HG03342 (cell line): ENCODE measurements around the gene CHST2.
A peak's percentile ranks its signal among the peaks of the same experiment; 100 is the strongest.

Experiments used
- ATAC-seq: cut with Tn5 transposase; IDR thresholded peaks from one replicate; pipeline ENCODE4 v1.9.1; 2021; ENCODE audit warnings: mild to moderate bottlenecking, moderate library complexity; ENCODE audit not compliant: unreplicated experiment

The CHST2 gene

GRCh38 chr3:143098032-143098764 lies 21.4 kb upstream of the CHST2 start:
- no peak for ATAC-seq

- no peak for ATAC-seq
These were observed 20.4 kb upstream of the CHST2 start for GRCh38 chr3:143099210-143099609.

- no peak for ATAC-seq
These were observed 19.9 kb upstream of the CHST2 start for GRCh38 chr3:143099690-143100089.

- ATAC-seq = no peak
These were observed 19.1 kb upstream of the CHST2 start for GRCh38 chr3:143100451-143100850.

- ATAC-seq = no peak
These were observed 17.7 kb upstream of the CHST2 start for GRCh38 chr3:143101792-143102381.

GRCh38 chr3:143103652-143104051 lies 15.9 kb upstream of the CHST2 start:
- ATAC-seq = no peak

GRCh38 chr3:143105170-143105569 lies 14.4 kb upstream of the CHST2 start:
- no peak for ATAC-seq

GRCh38 chr3:143109861-143110260 lies 9.7 kb upstream of the CHST2 start:
- ATAC-seq = no peak

GRCh38 chr3:143110371-143110770 lies 9.2 kb upstream of the CHST2 start:
- no peak for ATAC-seq

GRCh38 chr3:143118630-143119008 lies 952 bp upstream of the CHST2 start:
- ATAC-seq = no peak

- ATAC-seq = peak; percentile 4
These were observed 574 bp downstream of the CHST2 start for GRCh38 chr3:143119974-143120715.

GRCh38 chr3:143120716-143121240 lies 1.2 kb downstream of the CHST2 start:
- ATAC-seq = peak; percentile 32

GRCh38 chr3:143121241-143122088 lies 1.9 kb downstream of the CHST2 start:
- ATAC-seq = peak; percentile 12

GRCh38 chr3:143122089-143122430 lies 2.5 kb downstream of the CHST2 start:
- ATAC-seq = no peak

- ATAC-seq = no peak
These were observed 3.2 kb downstream of the CHST2 start for GRCh38 chr3:143122608-143123352.

GRCh38 chr3:143123353-143123984 lies 3.9 kb downstream of the CHST2 start:
- ATAC-seq = no peak

- no peak for ATAC-seq
These were observed 5.3 kb downstream of the CHST2 start for GRCh38 chr3:143124601-143125520.

GRCh38 chr3:143127801-143128200 lies 8.2 kb downstream of the CHST2 start:
- ATAC-seq = no peak
